ENCODE data around the gene KIAA1958.

GRCh38 chr9:112608851-112609250, 122.2 kb downstream of the KIAA1958 start:
- no peak for TF ChIP-seq POLR2A (IDR thresholded peaks at IDR 0.05)
- TF ChIP-seq, protein P1, sequence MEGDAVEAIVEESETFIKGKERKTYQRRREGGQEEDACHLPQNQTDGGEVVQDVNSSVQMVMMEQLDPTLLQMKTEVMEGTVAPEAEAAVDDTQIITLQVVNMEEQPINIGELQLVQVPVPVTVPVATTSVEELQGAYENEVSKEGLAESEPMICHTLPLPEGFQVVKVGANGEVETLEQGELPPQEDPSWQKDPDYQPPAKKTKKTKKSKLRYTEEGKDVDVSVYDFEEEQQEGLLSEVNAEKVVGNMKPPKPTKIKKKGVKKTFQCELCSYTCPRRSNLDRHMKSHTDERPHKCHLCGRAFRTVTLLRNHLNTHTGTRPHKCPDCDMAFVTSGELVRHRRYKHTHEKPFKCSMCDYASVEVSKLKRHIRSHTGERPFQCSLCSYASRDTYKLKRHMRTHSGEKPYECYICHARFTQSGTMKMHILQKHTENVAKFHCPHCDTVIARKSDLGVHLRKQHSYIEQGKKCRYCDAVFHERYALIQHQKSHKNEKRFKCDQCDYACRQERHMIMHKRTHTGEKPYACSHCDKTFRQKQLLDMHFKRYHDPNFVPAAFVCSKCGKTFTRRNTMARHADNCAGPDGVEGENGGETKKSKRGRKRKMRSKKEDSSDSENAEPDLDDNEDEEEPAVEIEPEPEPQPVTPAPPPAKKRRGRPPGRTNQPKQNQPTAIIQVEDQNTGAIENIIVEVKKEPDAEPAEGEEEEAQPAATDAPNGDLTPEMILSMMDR (IDR thresholded peaks at IDR 0.05): no peak
